ENCODE measurements around the gene FOXL2.

Gene FOXL2

DNA sequence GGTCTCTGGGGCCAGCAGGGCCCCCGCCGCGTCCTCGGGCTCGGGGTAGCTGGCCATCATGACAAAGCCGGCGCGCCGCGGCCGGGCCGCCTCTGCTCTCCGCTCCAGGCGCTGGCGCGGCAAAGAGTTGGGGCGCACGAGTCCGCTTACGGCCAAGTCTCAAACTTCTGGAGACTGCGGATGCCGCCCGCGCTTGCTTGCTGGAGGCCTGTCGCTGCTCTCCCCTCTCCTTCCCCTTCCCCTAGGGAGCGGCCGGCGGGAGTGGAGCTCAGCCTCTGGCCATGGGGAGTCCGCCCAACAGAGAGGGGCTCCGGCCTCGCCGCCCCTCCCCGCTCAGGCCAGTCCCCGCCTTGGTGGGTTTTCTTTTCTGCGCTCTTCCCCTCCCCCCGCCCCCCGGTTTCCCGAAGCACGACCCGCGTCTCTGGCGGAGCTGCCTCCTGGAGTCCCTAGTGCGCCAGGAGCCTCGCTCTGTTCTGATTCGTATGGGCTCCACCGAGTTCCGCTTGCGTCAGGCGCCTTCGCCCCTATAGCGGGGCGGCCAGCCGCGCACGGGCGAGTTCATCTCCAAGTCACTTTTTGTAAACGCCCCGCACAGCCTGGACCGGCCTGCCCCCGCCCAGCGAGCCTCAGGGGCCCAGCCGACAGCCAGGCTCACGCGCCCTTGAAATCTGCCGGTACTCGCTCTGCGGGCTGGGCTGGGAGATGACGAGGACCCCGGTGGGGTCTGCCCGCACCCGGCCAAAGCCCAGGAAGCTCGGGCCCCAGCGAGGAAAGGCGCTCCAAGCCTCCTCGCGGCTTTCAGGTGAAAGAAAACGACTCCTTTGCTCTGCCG, at the start of gene FOXL2, which contains the start of gene FOXL2NB:
Gene FOXL2 (minus strand): TSS at position 475 of the 832 bp plus-strand sequence. CDS start 415 bp downstream, at position 60.
Gene FOXL2NB (plus strand): TSS at position 555 of the 832 bp plus-strand sequence. CDS start 148 bp downstream, at position 703.
- no peak for DNase-seq

DNA sequence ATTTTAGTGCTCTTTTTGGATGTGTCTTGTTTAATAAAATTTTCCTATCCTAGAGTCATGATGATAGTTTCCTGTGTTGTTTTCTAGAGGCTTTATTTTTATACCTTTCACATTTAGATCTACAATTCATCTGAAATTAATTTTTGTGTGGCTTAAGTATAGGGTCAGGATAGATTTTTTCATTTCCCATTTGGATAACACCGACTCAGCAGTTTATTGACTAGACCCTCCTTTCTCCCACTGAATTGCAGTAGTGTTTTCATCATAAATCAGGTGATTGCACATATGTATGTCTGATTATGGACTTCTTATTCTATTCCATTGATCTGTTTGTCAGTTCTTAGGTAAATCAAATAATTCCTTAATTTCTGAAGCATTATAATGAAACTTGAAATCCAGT, 48.8 kb upstream of the FOXL2 start:
- DNase-seq, result no peak

DNA sequence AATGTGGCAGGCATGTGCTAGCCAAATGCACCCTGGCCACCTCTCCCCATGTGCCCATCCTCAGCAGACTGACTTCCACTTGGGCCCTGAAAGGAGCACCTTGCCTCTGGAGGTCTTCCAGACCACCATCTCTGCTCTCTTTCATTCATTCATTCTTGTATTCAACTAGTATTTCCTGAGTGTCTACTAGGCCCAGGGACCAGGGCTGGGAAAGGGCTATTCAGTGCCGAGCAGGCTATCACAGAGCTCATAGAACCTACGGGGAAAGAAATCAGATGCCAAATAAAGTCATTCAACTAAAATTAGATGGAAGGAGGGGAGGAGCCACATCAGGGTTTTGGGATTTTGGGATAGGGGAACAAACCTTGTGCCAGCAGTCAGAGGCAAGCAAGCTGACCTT, 40.2 kb upstream of the FOXL2 start:
- DNase-seq, result no peak

DNA sequence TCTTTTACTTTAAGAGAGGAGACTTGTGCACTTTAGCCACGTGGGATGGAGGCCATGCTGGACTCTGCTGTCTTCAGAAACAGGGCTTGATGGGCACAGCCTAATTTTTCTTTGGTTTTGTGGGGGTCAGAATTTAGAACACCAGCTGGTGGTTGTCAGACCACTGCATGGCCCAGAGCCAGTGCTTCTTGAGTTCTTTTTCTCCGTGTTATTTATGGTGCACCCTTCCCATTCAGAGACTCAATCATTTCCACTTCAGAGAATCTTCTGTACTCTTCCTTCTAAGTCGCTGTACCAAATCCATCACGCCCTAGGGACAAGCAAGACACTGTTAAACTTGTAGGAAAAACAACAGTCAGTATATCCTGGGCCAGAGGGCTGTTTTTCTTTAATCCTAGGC, 39.0 kb upstream of the FOXL2 start:
- no peak for DNase-seq

DNA sequence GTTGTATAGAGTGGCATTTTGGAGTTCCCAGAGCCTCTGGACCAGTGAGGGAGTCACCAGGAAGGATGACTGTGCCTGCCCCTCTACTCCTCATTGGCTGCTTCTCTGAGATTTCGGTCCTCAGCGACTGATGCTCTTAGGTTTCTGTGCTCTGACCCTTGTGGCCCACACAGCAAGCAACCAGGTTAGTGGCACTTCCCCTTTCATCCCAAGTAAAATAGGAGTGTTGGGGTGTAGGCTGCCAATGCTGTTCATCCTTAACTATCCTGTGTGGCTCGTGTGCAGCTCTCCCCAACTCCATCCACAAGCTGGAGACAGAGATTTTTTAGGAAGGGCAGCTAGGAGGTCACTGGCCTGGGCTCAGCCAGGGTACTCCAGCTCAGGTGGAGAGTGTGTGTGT, 37.9 kb upstream of the FOXL2 start:
- no peak for DNase-seq

DNA sequence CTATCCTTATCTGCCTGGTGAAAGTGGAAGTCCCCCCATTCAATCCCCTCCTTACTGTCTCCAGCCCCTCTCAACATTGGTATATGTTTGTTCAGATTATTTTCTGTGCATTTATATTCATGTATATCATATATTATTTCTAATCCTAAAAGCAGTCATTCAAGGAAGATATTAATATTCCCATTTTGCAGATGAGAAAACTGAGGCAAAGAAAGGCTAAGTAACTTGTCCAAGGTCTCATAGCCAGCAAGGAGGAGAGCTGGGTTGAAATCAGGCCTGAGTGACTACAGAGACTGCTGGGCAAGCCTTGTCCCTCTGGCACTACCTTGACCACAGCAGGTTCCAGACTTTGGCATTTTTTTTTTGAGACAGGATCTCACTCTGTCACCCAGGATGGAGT, 29.1 kb upstream of the FOXL2 start:
- no peak for DNase-seq

DNA sequence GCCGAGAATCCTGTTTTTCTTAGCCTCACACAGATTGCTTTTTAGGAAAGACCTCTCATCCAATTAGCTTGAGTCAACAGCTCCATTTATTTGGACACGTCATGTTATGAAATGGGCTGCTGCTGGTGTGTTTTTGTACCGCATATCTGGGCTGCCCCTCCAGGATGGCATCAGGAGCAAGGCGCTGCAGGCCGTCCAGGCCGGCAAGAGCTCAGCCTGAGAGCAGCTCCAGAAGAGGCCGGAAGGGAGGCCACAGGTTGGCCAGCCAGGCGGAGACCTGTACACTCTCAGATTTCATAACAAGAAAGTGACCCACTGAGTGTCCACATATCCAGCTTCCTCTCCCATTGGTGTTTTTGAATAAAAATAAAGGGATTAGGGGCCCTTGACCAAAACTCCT, 28.4 kb upstream of the FOXL2 start:
- no peak for DNase-seq

DNA sequence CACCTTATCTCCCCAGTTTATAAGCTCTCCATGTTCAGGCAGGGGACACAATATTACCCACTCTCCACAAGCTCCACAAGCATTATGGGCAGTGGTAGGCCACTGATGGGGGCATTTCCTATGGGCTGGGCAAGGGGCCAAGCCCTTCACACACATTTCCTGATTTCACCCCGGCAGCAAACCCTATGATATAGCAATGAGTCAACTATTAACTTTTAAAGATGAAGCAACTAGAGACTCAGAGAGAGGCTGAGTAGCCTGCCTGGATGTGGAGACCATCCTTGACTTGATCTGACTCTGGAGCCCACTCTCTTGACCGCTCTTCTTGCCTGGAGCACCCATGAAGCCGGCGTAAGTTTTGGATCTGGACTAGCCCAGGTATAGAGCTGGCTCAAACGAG, 27.5 kb upstream of the FOXL2 start:
- no peak for DNase-seq

DNA sequence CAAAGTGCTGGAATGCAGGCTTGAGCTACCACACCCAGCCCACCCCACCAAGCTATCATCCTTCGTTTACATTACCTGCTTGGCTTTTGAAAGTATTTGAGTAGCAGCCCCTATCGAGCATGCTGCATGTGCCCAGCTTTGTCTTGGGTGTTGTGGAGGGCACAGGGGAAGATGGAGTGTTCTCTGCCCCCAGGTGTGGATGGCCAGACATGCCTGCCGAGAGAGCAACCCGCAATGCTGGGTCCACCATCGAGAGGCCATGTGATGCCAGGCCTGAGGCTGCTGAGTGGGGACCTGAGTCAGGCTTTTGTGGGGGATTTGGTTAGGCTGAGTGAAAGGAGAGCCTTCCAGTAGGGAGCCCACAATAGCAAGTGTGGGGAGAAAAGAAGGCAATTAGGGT, 26.0 kb upstream of the FOXL2 start:
- DNase-seq, result no peak

DNA sequence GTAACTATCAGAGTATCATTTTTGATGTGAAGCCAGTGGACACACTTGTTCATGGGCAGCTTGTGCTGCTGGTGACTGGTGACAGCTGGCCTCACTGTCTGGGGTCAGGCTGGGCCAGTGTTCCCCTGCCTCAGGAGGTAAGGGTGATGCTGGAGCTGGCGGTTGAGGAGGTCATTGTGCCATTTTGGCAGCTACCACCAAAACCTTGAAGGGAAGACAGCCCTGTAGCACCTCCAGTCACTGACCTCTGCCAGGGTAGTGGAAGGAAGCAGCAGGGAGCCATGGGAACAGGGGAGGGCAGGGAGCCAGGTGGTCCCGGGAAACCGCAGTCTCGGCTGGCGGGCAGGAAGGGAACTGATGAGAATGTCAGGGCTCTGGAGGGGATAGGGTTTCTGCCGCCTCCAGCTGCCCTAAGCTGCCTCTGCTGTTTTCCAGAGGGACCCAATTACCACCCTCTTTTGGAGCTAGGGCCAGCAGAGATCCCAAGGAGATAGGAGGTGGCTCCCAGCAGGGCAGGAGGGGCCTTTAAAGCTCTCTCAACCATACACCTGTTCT, 24.9 kb upstream of the FOXL2 start:
- no peak for DNase-seq

DNA sequence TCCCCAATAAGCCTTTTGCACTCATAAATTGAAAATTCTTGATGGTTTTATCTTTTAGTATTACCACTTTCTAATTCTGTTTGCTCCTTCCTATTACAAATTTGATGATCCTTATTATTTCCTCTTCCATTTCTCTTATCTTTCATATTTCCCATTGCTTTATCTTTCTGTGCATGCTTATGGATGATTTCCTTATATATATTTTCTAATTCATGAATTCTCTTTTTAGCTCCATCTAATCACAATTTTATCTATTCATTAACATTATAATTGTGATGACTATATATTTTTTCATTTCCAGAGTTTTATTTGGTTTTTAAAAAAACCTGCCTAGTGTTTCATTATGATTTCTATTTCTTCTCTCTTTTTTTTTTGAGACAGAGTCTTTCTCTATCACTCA, 18.0 kb upstream of the FOXL2 start:
- DNase-seq, result no peak

DNA sequence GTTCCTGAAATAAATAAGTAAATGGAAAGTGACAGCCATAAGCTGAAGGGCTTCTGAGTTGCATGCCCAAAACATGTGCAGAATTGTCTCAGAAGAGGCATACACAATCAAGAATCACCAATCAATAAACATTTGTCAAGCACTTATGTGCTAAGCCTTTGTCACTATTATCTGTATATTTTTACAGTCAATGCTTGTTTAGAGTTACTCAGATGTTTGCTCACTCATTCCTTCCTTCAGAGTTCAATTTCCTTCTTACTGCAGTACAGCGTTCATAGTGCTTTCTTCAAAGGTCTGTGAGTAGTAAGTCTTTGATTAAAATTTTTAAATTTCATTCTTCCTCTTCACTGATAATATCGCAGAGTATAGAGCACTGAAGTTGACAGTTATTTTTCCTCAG, 17.3 kb upstream of the FOXL2 start:
- DNase-seq, result no peak

DNA sequence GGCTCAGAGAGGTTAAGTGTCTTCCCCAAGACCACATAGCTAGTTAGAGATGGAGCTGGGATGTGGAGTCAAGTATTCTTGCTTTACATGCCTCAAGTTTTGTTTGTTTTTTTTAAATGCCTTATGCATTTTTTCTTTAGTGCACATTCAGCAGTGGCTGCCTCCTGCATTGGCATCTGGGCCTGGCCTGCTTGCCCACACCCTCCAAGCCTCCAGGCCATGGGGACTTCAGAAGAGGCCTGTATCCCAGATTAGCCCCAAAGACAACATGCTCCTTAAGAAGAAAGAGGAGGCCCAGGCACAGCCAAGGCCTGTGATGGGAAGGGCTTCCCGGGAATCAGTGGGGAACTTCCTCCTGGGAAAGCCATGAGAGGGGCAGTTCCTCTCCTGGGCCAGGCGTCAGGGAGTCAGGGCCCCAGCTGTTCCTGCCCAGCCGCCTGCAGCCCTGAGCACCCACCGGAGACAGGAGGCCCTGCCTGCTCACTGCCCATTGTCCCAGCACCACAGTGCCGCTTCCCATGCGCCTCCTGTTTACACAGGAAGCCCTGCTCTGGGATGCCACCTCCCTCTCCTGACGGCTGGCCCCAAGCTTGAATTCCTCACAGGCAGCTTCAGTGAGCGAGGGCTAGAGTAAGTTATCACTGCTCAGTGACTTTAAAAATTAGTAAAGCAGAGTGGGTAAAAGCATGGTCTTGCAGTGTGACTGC, 16.1 kb upstream of the FOXL2 start:
- DNase-seq, result no peak

DNA sequence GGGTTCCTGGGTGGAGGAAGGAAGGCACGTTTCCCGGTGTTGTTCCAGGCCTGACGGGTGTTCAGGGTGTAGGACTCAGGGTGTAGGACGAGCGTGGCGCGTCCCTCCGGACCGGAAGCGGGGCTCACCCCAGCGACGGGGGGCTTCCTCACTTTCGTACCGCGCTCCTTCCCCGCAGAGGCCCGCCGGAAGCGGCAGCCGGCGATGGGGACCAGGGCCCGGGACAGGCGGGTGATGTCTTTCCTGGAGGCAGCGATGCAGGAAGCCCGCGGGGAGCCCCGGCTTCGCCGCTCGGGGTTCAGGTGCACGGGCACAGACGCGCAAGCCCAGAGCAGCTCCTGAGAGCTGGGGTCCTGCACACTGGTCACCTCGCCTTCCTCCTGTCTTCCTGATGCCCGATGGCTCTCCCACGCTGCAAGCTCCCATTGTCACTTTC, 13.5 kb upstream of the FOXL2 start:
- no peak for DNase-seq

DNA sequence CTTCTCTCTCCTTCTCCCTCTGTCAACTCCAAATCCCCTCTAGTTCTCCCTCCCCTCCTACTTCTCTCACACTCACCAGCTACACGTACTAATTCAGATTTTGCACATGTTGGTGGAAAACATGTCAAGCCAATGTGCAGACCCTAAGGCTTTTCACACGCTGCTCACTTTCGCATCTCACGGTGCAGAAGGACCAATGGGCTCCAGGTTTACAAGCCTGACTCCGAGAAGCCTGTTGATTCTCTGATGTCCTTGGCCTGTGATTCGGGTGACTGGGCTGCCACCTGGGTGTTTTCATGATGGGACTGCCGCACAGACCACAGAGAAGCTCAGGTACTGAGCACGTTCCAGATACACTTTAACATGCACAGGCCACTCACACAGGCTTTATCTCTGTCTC, 3.8 kb upstream of the FOXL2 start:
- no peak for DNase-seq

DNA sequence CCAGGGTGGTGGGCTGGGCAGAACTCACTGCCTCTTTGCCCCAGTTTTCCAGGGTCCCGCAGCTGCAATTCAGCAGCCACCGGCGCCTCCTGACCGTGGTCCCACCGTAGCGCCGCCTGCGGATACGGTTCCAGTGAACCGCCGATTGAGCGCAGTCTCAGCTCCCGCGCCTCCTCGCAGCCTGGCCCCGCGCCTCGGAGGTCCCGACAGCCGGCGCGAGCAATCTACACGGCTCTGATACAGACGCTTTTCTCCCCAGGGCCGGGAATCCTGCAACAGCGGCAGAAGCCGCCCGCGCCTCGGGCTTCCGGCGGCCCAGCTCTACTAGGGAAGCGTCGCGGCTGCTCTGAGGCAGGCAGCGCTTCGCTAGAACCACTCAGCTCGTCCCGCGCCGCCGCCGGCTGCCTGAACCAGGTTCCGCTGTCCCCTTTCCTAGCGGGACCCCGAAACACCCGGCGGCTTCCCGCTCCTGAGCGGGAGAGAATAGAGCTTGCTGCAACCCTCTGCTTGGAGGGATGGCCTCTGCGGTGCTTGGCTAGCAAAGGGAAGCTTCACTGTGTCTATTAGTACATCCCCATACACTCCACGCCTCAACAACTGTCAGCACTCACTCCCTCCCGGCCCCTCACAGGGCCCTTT, 3.2 kb upstream of the FOXL2 start:
- DNase-seq, result no peak

DNA sequence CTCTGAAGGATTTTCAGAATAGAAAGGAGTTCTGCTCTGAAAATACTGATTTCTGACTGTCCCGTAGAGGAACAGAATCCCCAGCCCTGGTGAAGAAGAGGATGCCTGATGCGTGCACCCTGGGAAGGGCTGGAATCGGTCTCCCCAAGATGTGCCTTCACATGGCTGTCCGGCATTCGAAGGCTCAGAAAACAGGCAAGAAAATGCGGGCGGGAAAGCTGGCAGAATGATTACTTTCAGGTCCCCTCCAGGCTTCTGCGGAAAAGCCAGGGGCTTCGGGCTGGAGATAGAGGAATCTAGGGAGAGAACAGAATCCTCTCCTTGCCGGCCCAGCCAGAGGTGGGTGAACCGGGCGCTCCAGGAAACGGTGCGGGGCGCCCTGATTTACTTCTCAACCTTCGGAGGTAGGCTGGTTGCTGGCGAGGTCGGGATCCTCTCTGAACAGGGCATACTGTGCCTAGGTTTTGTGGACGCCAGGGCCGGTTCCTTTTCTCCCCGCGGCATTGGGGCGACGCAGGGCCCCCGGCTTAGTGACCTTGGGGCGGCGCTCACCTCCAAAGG, 2.6 kb upstream of the FOXL2 start:
- no peak for DNase-seq

DNA sequence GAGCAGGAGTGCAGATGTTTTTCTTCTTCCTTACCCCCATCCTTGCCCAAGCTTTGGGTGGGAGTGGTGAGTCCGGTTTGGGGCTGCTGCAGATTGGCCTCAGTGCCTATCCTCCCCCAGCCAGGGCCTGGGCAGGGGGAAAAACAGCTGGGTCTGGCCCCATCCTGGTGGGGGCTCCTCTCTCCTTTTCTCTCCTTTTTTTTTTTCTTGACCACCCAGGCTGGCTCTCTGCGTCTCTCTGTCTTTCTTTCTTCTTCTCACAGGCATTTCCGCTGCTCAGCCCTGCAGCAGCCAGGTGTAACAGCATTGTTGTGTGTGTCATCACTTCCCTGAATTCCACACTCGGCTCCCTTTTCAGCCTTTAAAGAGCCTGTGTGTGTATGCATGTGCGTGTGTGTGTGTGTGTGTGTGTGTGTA, 2.1 kb upstream of the FOXL2 start:
- no peak for DNase-seq

DNA sequence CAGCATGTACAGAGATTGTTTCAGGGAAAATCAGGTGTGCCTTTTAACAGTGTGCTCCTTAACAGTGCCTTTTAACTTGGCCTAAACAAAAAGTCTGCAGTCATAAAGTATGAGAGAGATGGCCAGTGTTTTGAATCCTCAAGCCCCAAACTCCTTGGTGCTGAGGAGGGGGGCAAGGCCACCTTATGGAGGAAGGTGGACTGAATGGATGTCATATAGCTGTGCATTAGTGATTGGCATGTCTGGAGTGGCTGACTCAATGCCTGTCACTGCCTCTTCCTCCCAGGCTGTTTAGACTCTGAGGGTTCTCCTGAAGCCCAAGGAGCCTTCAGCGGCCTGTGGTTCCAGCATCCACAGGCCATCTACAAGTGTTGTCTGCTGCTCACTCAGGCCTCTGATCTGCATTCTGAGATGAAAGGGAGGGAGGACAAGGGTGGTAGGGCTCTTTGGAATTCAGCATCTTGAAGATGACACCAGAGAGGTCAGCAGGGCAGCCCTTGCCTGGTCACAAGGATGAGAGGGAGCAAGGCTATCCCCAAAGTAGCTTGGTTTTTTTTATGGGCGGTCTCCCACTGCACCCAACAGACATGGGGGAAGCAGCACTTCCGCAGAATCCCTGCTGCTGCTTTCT, 1.5 kb upstream of the FOXL2 start:
- no peak for DNase-seq

DNA sequence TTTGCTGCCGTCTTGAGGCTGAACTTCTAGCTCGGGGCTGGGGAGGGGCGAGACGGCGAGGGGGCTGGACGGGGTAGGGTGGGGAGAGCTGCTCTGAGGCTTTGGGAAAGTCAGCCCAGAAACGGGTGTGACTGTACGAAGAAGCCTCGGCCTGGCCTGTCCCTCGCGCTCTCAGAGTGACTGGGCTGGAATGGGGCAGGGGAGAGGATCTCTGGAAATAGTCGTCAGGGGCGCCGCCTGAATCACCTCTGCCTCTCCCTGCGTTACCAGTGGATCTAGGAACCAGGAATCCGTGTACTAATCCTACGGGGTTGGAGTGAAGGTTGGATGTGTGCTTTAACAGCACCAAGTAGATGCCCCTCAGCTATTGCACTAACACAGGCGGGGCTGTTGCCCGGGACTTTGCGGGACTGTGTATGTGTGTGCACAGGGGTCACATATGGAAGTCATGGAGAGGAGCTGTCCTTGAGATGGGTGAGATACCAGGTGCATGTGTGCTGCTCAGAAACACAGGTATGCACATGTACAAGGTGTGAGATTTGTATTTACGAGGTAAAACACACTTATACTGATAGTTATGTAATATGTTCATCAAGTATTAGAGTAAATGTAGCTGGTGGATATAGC, 671 bp upstream of the FOXL2 start:
- DNase-seq, result no peak

DNA sequence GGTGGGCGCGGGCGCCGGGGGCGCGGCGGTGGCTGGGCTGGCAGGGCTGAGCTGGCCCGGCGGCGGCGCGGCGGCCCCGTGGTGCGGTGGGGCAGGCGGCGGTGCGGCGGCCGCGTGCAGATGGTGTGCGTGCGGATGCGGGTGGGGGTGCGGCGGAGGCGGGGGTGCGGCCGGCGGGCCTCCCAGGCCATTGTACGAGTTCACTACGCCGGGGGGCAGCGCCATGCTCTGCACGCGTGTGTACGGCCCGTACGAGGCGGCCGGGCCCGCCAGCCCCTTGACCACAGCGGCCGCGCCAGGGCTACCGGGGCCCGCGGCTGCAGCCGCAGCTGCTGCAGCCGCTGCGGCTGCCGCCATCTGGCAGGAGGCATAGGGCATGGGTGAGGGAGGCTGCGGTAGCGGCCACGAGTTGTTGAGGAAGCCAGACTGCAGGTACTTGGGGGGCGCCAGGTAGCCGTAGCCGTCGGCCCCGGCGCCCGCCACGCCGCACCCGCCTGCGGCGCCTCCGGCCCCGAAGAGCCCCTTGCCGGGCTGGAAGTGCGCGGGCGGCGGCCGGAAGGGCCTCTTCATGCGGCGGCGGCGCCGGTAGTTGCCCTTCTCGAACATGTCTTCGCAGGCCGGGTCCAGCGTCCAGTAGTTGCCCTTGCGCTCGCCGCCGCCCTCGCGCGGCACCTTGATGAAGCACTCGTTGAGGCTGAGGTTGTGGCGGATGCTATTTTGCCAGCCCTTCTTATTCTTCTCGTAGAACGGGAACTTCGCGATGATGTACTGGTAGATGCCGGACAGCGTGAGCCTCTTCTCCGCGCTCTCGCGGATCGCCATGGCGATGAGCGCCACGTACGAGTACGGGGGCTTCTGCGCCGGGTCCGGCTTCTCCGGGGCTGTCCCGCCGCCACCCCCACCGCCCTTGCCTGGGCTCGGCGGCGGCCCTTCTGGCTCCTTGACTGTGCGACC, 951 bp downstream of the FOXL2 start:
- DNase-seq, result no peak
